HepG2 (cell line): ENCODE data around the gene CD164L2. TPM values are rescaled to one million over a fixed set of nuclear protein-coding genes. Genes with fewer than 3 reads are reported as not detected.

Source experiments
- AGO2 ChIP-seq: fragments of 200-400 bp; formaldehyde crosslinking; optimal IDR thresholded peaks from 2 replicates; pipeline ENCODE3; 2017; ENCODE audit warnings: mild to moderate bottlenecking, low read depth, low read length, moderate library complexity
- AKAP8 ChIP-seq: sonication (generic); formaldehyde crosslinking; IDR thresholded peaks from 2 replicates; pipeline ENCODE4 v1.5.1; 2020; ENCODE audit warnings: mild to moderate bottlenecking, missing genetic modification reagents
- DNMT3B ChIP-seq: conservative IDR thresholded peaks from 2 replicates; pipeline ENCODE4 v1.6.1; 2016; ENCODE audit warnings: missing biosample characterization, control low read depth
- HIC2 ChIP-seq: sonication (generic); formaldehyde crosslinking; IDR thresholded peaks from 2 replicates; pipeline ENCODE4 v1.9.0; 2022; ENCODE audit warnings: low read depth, missing genetic modification reagents
- NFIB ChIP-seq: sonication (generic); formaldehyde crosslinking; IDR thresholded peaks from 2 replicates; pipeline ENCODE4 v1.9.0; 2021; ENCODE audit warnings: missing genetic modification reagents, mild to moderate bottlenecking, borderline replicate concordance
- NFYC ChIP-seq: IDR thresholded peaks from 2 replicates; pipeline ENCODE4 v1.6.1; 2016; ENCODE audit warnings: missing genetic modification reagents, missing compliant biosample characterization
- POGK ChIP-seq: sonication (generic); formaldehyde crosslinking; conservative IDR thresholded peaks from 2 replicates; pipeline ENCODE4 v1.8.0; 2022; ENCODE audit warnings: mild to moderate bottlenecking, moderate library complexity, missing genetic modification reagents
- PREB ChIP-seq: sonication (generic); formaldehyde crosslinking; IDR thresholded peaks from 2 replicates; pipeline ENCODE4 v1.4.0; 2020; ENCODE audit warnings: missing genetic modification reagents
- PRMT3 ChIP-seq: sonication (generic); formaldehyde crosslinking; IDR thresholded peaks from 2 replicates; pipeline ENCODE4 v1.8.1; 2022; ENCODE audit warnings: low read depth, mild to moderate bottlenecking, moderate library complexity, missing genetic modification reagents, borderline replicate concordance
- SNRNP70 ChIP-seq: fragments of 200-400 bp; formaldehyde crosslinking; IDR thresholded peaks from 2 replicates; pipeline ENCODE4 v1.6.1; 2017; ENCODE audit warnings: mild to moderate bottlenecking, low read depth, low read length, moderate library complexity
- TEAD3 ChIP-seq: optimal IDR thresholded peaks from 2 replicates; pipeline ENCODE3; 2016; ENCODE audit warnings: borderline replicate concordance
- polyA plus RNA-seq, 8 experiments: library from polyadenylated mRNA; depleted of rRNA in 3 of 8; stranded (reverse) in 7 of 8; unstranded in 1 of 8; fragments of >200 nt; fragmentation: Illumina TruSeq in 4 of 8; extraction: Trizol in 4 of 8; gene quantifications; 2 replicates each; pipeline versions ENCODE4 v1.2.1 to v1.2.3, GENCODE V29; 2011 to 2016; ENCODE audit warnings: low read depth in 4 of 8, missing spikeins in 1 of 8, mixed read lengths in 1 of 8; ENCODE audit not compliant: insufficient read depth in 1 of 8
- total RNA-seq, 5 experiments: library from RNA; depleted of rRNA; stranded (reverse); fragments of >200 nt; fragmentation: Illumina TruSeq; extraction: Trizol; gene quantifications; 2 replicates each; pipeline ENCODE4 v1.2.3, GENCODE V29; 2016; ENCODE audit warnings: low read depth in 1 of 5
- TF ChIP-seq, protein P1 (sequence below): sonication (generic); formaldehyde crosslinking; IDR thresholded peaks from 2 replicates; pipeline ENCODE4 v1.5.1; 2020; ENCODE audit warnings: mild to moderate bottlenecking, missing genetic modification reagents, moderate library complexity
- TF ChIP-seq, protein P2 (sequence below): fragments of 450-650 bp; IDR thresholded peaks from 2 replicates; pipeline ENCODE4 v1.6.1; 2017; ENCODE audit warnings: mild to moderate bottlenecking
- TF ChIP-seq, protein P3 (sequence below): fragments of 450-650 bp; IDR thresholded peaks from 2 replicates; pipeline ENCODE4 v1.6.1; 2017

CD164L2 gene
- total and polyA plus RNA-seq, 2 of the 13 experiments (the other 11 are each of a cell fraction or from before 2014, with no cell fraction given), result not detected

DNA sequence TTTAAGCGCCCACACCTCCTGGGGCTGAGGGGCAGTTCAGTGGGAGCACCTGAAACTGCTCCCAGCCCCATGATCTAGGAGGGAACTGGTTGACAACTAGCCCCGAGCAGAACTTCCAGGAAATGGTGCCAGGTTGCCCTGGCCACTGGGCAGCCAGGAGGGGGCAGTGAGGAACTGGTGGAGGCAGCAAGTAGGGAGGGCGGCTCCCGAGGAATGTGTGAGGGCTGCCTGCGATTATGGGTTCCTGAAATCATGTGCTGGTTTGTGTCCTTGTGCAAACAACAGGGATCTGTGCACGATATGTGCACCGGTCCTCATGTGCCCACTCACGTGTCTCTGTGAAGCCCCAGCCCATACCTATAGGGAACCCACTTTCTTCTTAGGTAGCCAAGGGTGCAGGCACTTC lies 19.2 kb upstream of the CD164L2 start (continued):
- TF ChIP-seq, protein P1, sequence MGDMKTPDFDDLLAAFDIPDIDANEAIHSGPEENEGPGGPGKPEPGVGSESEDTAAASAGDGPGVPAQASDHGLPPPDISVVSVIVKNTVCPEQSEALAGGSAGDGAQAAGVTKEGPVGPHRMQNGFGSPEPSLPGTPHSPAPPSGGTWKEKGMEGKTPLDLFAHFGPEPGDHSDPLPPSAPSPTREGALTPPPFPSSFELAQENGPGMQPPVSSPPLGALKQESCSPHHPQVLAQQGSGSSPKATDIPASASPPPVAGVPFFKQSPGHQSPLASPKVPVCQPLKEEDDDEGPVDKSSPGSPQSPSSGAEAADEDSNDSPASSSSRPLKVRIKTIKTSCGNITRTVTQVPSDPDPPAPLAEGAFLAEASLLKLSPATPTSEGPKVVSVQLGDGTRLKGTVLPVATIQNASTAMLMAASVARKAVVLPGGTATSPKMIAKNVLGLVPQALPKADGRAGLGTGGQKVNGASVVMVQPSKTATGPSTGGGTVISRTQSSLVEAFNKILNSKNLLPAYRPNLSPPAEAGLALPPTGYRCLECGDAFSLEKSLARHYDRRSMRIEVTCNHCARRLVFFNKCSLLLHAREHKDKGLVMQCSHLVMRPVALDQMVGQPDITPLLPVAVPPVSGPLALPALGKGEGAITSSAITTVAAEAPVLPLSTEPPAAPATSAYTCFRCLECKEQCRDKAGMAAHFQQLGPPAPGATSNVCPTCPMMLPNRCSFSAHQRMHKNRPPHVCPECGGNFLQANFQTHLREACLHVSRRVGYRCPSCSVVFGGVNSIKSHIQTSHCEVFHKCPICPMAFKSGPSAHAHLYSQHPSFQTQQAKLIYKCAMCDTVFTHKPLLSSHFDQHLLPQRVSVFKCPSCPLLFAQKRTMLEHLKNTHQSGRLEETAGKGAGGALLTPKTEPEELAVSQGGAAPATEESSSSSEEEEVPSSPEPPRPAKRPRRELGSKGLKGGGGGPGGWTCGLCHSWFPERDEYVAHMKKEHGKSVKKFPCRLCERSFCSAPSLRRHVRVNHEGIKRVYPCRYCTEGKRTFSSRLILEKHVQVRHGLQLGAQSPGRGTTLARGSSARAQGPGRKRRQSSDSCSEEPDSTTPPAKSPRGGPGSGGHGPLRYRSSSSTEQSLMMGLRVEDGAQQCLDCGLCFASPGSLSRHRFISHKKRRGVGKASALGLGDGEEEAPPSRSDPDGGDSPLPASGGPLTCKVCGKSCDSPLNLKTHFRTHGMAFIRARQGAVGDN, result peak; percentile 32; the same call in 1 of the 2 replicates
- TF ChIP-seq NFYC (CRISPR knock-in tag) (no peak), AGO2 (peak; percentile 85), PRMT3 (CRISPR knock-in tag) (no peak), POGK (no peak), PREB (no peak), HIC2 (no peak), SNRNP70 (no peak), TEAD3 (CRISPR knock-in tag) (peak; percentile 41), AKAP8 (CRISPR knock-in tag) (peak; percentile 60; the same call in 1 of the 2 replicates), DNMT3B (CRISPR knock-in tag) (no peak), NFIB (CRISPR knock-in tag) (no peak)
- TF ChIP-seq, protein P2, sequence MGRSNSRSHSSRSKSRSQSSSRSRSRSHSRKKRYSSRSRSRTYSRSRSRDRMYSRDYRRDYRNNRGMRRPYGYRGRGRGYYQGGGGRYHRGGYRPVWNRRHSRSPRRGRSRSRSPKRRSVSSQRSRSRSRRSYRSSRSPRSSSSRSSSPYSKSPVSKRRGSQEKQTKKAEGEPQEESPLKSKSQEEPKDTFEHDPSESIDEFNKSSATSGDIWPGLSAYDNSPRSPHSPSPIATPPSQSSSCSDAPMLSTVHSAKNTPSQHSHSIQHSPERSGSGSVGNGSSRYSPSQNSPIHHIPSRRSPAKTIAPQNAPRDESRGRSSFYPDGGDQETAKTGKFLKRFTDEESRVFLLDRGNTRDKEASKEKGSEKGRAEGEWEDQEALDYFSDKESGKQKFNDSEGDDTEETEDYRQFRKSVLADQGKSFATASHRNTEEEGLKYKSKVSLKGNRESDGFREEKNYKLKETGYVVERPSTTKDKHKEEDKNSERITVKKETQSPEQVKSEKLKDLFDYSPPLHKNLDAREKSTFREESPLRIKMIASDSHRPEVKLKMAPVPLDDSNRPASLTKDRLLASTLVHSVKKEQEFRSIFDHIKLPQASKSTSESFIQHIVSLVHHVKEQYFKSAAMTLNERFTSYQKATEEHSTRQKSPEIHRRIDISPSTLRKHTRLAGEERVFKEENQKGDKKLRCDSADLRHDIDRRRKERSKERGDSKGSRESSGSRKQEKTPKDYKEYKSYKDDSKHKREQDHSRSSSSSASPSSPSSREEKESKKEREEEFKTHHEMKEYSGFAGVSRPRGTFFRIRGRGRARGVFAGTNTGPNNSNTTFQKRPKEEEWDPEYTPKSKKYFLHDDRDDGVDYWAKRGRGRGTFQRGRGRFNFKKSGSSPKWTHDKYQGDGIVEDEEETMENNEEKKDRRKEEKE, result no peak
- TF ChIP-seq, protein P3, sequence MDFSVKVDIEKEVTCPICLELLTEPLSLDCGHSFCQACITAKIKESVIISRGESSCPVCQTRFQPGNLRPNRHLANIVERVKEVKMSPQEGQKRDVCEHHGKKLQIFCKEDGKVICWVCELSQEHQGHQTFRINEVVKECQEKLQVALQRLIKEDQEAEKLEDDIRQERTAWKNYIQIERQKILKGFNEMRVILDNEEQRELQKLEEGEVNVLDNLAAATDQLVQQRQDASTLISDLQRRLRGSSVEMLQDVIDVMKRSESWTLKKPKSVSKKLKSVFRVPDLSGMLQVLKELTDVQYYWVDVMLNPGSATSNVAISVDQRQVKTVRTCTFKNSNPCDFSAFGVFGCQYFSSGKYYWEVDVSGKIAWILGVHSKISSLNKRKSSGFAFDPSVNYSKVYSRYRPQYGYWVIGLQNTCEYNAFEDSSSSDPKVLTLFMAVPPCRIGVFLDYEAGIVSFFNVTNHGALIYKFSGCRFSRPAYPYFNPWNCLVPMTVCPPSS, result no peak
